Frontal cortex (tissue), 4 donors: ENCODE data around the gene GPHN. TPM values are rescaled to one million over a fixed set of nuclear protein-coding genes. Genes with fewer than 3 reads are reported as not detected.
"Not testable (repeated sequence)": the region's sequence is repeated elsewhere in the genome, so short reads cannot be mapped to it uniquely, and the experiment has no call there.

Experiments used
- DNase-seq, 2 donors: peaks; one replicate each; pipeline ENCODE4 v3.0.0; 2012; ENCODE audit warnings: low spot score in 2 of 2
- FAIRE-seq: peaks from 2 replicates; lab custom pipeline; 2012; peaks lifted over from hg19 to GRCh38; lab: Jason Lieb, UNC
- total RNA-seq: library from RNA; depleted of rRNA; stranded (reverse); fragments of >200 nt; gene quantifications from one replicate; pipeline ENCODE4 v1.2.3, GENCODE V29; 2014
- donor health status: control.
- donor health status: control.
- donor health status: control.

GPHN gene
- total RNA-seq, 1 donor from 2014 or later: 102 TPM

GRCh38 chr14:66498311-66498710 is 9.6 kb upstream of the GPHN start:
- DNase-seq (no peak), FAIRE-seq (no peak)

DNA sequence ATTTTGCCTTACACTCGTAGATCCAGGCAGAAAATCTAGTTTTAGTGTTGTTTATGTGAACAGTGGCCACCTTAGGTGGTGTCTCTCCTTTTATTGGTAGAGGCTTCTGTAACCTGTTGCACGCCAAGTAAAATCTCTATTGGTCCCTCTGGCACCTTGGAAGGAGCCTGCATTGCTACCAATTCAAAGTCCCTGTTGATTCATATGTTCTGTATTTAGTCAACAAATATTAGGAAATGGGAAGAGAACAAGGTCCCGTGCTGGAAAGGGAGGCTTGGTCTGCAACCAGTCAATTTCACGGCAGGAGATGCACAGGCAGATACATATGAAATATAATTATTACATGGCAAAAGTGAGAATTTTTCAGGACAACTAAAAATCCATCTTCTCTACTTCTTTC is 6.4 kb upstream of the GPHN start:
- FAIRE-seq (no peak), DNase-seq (no peak)

DNA sequence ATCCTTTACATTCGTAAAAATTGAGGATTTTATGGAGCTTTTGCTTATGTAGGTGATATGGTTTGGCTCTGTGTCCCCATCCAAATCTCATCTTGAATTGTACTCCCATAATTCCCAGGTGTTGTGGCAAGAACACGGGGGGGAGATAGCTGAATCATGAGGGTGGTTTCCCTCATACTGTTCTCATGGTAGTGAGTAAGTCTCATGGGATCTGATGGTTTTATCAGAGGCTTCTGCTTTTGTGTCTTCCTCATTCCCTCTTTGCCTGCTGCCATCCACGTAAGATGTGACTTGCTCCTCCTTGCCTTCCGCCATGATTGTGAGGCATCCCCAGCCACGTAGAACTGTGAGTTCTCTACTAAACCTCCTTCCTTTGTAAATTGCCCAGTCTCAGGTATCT is 5.1 kb upstream of the GPHN start:
- not testable (repeated sequence) for DNase-seq, FAIRE-seq

GRCh38 chr14:66503532-66503931 is 4.4 kb upstream of the GPHN start:
- FAIRE-seq (no peak), DNase-seq (no peak)

- FAIRE-seq: no peak
- no peak for DNase-seq
Observed at GRCh38 chr14:66507181-66507721, 696 bp upstream of the GPHN start.

- FAIRE-seq (no peak), DNase-seq (peak in 1 of 2 donors; percentile 22)
Observed at GRCh38 chr14:66508547-66508845, 549 bp downstream of the GPHN start.

DNA sequence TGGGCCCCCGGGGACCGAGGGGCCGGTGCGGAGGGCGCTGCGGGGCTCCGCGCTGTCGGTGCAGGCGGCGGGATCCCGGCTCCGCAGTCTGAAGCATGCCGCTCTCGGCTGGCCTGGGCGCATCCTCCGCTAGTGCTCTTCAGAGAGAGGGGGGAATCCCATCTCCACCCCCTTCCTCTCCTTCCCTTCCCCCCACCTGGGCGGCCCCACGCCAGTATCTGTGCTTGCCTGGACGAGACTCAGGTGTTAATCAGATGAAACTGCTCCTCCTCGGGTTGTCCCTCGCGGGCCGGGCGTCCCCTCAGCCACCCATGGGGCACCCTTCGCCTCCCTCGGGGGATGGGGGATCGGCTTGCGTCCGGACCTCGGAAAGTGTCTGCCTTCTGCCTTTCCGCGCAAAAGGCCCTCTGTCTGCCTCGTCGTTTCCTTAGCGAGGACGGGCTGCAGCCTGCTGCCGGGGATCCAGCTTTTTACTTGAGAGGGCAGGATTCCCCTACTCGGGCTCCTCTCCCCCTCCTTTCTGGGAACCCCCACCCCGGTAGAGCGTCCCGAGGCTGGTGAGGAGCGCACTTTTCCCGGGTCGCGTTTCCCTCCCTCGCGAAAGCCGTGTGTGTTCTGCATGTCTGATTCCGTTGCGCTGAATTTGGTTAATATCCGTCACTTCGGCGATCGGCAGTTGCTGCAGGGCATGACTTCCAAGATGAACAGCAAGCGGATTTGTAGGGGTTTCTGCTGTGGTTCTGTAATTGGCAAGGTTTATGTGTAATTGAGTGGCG is 1.1 kb downstream of the GPHN start:
- FAIRE-seq: no peak
- peak; percentile 29 to 39 for DNase-seq

- FAIRE-seq (no peak), DNase-seq (no peak)
Observed at GRCh38 chr14:66509874-66510273, 1.9 kb downstream of the GPHN start.

DNA sequence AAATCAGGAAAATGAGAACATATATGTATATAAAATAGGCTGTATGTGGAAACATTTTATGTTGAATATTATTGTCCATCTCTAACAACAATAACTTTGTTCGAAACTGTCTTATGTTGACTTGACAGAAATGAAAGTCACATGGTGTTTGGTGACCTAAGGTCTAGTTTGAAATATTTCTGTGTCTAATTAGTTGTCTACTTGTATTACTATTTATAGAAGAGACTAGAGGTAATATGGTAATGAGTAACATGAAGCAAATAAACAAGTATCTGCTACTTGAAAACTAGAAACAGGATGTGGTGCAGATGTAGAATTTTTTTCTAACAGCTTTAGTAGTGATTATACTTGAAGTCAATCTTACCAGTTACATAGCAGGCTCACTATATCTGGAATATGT is 3.9 kb downstream of the GPHN start:
- DNase-seq (no peak), FAIRE-seq (no peak)

GRCh38 chr14:66514213-66514612 is 6.3 kb downstream of the GPHN start:
- FAIRE-seq: no peak
- DNase-seq: no peak

- no peak for FAIRE-seq
- DNase-seq: no peak
Observed at GRCh38 chr14:66530526-66530925, 22.6 kb downstream of the GPHN start.

- DNase-seq: no peak
- no peak for FAIRE-seq
Observed at GRCh38 chr14:66539034-66539433, 31.1 kb downstream of the GPHN start.

DNA sequence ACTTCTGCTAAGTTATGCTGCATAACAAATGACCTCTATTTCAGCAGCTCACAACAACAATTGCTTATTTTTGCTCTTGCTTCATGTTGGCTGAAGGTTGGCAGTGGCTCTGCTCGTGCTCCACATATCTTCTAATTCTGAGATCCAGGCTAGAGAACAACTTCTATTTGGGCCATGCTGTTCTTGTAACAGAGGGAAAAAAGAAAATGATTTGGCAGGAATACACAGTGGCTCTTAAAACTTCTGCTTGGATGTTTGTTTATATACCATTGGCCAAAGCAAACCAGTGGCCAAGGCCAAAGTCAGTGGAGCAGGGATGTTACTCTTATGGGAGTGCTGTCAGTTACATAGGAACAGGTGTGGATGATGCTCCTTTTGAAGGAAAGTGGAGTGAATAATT is 32.1 kb downstream of the GPHN start:
- FAIRE-seq (no peak), DNase-seq (no peak)

GRCh38 chr14:66541627-66542026 is 33.7 kb downstream of the GPHN start:
- no peak for DNase-seq
- no peak for FAIRE-seq

DNA sequence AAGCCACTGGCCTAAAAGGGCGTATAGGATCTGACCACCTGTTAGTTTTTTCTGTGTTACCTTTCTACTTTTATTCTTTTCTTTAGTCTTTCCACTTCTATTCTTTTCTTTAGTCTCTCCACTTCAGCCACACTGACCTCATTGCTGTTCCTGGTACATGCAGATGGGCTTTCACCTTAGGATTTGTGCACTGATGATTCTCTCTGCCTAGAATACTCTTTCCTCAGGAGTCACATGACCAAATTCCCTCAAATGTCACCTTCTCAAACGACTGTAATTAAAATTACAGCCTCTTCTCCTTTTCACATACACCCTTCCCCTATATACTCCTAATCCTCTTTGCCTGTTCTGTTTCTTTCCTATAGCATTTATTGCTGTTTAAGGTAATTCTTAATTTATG is 36.0 kb downstream of the GPHN start:
- DNase-seq (no peak), FAIRE-seq (no peak)

GRCh38 chr14:66545191-66545590 is 37.2 kb downstream of the GPHN start:
- not testable (repeated sequence) for DNase-seq, FAIRE-seq

GRCh38 chr14:66545751-66546150 is 37.8 kb downstream of the GPHN start:
- DNase-seq, FAIRE-seq: not testable (repeated sequence)

DNA sequence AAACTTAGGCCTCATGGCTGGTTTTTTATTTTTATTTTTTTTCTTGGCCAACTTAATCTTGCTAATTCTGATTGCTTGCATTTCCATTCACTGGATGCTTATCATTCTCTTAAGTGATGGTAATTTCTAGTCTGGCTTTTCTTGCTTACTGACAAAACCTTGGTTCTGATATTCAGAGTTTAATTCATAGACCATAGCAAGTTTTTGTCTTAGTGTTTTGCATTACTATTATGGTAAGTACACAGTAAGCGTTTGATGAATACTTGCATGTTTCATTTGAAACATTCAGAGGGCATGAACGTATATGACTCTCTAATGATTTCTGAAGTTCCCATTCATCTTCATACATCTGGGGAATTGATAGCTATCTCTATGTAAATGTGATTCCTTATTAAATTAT is 55.8 kb downstream of the GPHN start:
- FAIRE-seq: no peak

DNA sequence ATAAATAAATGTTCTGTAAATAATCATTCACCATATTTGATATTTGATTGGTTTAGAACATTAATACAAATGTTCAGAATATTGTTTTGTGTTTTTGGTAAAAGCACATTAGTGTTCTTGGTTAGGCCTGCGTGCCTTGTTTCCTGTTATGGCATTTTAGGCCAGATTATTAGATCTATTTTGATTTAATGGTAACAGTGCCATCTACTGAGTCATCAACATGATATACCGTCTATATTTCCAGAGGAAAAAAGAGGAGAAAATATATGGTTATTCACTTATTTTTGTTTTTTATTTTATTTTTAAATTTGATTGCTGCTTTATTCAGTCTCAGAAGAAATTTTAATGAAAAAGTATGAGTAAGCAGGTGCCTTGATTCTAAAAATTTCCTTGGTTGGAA is 60.3 kb downstream of the GPHN start:
- DNase-seq (no peak), FAIRE-seq (peak; percentile 76)

More for the DNA sequence above, 55.8 kb downstream of the GPHN start:
- DNase-seq: no peak

- FAIRE-seq (no peak), DNase-seq (no peak)
Observed at GRCh38 chr14:66572826-66573225, 64.9 kb downstream of the GPHN start.

DNA sequence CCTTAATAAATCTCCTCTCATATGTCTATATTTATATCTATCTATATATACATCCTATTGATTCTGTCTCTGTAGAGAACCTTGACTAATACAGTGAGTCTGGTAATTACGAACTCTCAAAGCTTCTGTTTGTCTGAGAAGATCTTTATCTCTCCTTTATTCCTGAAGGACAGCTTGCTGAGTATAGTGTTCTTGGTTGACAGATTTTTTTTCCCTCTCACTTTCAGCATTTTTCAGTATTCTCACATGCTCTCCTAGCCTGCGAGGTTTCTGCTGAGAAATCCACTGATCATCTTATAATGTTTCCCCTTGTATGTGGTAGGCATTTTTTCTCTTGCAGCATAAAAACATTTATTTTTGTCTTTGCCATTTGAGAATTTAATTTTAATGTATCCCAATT is 67.1 kb downstream of the GPHN start:
- DNase-seq: no peak
- FAIRE-seq: no peak

GRCh38 chr14:66575939-66576338 is 68.0 kb downstream of the GPHN start:
- no peak for DNase-seq
- FAIRE-seq: no peak
